GM19438 (cell line): ENCODE results near the gene CST2.
"Not testable (repeated sequence)": the region's sequence is repeated elsewhere in the genome, so short reads cannot be mapped to it uniquely, and the experiment has no call there.

Experiments used
- ATAC-seq: cut with Tn5 transposase; IDR thresholded peaks from one replicate; pipeline ENCODE4 v1.9.1; 2021; ENCODE audit warnings: low read depth; ENCODE audit not compliant: unreplicated experiment

The CST2 gene

GRCh38 chr20:23826541-23827021, at the start of gene CST2:
TSS of gene CST2 (minus strand) at chr20:23826729. CDS start at chr20:23826660, 69 bp downstream.
- no peak for ATAC-seq

- no peak for ATAC-seq
Measured at GRCh38 chr20:23875606-23876237, 49.2 kb upstream of the CST2 start.

GRCh38 chr20:23874747-23875146, 48.2 kb upstream of the CST2 start:
- ATAC-seq, result no peak

- no peak for ATAC-seq
Measured at GRCh38 chr20:23873370-23874015, 47.0 kb upstream of the CST2 start.

GRCh38 chr20:23872065-23872464, 45.5 kb upstream of the CST2 start:
- no peak for ATAC-seq

GRCh38 chr20:23870461-23870860, 43.9 kb upstream of the CST2 start:
- no peak for ATAC-seq

GRCh38 chr20:23869520-23869919, 43.0 kb upstream of the CST2 start:
- ATAC-seq, result no peak

- ATAC-seq, result no peak
Measured at GRCh38 chr20:23868321-23868720, 41.8 kb upstream of the CST2 start.

GRCh38 chr20:23867152-23867776, 40.7 kb upstream of the CST2 start:
- no peak for ATAC-seq

GRCh38 chr20:23860771-23861170, 34.2 kb upstream of the CST2 start:
- not testable (repeated sequence) for ATAC-seq

- no peak for ATAC-seq
Measured at GRCh38 chr20:23857962-23858595, 31.6 kb upstream of the CST2 start.

GRCh38 chr20:23856736-23857135, 30.2 kb upstream of the CST2 start:
- ATAC-seq, result no peak

- ATAC-seq, result no peak
Measured at GRCh38 chr20:23856226-23856625, 29.7 kb upstream of the CST2 start.

- ATAC-seq, result no peak
Measured at GRCh38 chr20:23841693-23842092, 15.2 kb upstream of the CST2 start.

- ATAC-seq, result no peak
Measured at GRCh38 chr20:23835716-23836115, 9.2 kb upstream of the CST2 start.

GRCh38 chr20:23832775-23833513, 6.4 kb upstream of the CST2 start:
- ATAC-seq, result no peak

GRCh38 chr20:23831961-23832360, 5.4 kb upstream of the CST2 start:
- not testable (repeated sequence) for ATAC-seq

- no peak for ATAC-seq
Measured at GRCh38 chr20:23823621-23824324, 2.8 kb downstream of the CST2 start.

GRCh38 chr20:23823111-23823510, 3.4 kb downstream of the CST2 start:
- ATAC-seq, result no peak

- no peak for ATAC-seq
Measured at GRCh38 chr20:23820493-23820892, 6.0 kb downstream of the CST2 start.
